Esophagus squamous epithelium (tissue), 4 donors: ENCODE data around the gene RFPL2.

Source experiments
- POLR2A ChIP-seq, 4 donors: fragments of 450-650 bp; IDR thresholded peaks; one replicate each; pipeline ENCODE4 v1.6.1; 2017; ENCODE audit warnings: antibody characterized with exemption in 4 of 4, mild to moderate bottlenecking in 4 of 4, moderate library complexity in 3 of 4
- TF ChIP-seq, protein P1 (sequence below), 6 experiments: fragments of 450-650 bp in 4 of 6; fragments of 200-600 bp in 2 of 6; sonication (generic) in 2 of 6; IDR thresholded peaks; one replicate each; pipeline ENCODE4 v1.5.1; 2016 to 2019; ENCODE audit warnings: antibody characterized with exemption in 6 of 6, mild to moderate bottlenecking in 4 of 6, moderate library complexity in 4 of 6

DNA sequence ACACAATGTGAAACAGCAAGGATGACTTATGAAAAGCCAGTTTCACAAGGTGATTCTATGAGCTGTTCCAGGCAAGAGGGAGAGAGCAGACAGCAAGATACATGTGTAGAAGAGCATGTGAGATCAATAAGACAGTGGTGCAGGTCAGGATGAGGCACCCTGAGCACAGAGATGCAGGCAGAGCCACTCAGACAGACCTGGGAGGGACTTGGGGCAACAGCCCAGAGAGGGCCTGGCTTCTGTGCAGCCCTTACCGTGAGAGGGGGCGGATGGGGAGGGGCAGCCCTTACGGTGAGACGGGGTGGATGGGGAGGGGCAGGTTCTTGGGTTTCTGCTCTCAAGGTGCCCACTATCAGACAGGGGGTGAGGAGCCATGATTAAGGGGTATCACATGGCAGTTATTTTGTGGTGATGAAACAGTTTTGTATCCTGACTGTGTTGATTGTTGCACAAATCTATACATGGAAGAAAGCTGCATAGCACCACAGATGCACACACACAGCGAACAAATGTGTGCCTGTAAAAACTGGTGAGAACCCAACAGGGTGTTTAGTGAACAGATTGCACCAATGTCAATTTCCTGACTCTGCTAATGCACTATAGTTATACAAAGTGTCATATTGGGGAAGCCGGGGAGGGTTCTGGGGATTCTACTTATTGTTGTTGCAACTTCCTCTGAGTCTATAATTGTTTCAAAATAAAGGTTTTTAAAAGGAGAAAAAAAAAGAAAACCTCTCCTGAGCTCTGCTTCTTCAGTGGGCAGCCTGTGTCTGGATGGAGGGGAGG lies 40.6 kb downstream of the RFPL2 start:
- TF ChIP-seq, protein P1, sequence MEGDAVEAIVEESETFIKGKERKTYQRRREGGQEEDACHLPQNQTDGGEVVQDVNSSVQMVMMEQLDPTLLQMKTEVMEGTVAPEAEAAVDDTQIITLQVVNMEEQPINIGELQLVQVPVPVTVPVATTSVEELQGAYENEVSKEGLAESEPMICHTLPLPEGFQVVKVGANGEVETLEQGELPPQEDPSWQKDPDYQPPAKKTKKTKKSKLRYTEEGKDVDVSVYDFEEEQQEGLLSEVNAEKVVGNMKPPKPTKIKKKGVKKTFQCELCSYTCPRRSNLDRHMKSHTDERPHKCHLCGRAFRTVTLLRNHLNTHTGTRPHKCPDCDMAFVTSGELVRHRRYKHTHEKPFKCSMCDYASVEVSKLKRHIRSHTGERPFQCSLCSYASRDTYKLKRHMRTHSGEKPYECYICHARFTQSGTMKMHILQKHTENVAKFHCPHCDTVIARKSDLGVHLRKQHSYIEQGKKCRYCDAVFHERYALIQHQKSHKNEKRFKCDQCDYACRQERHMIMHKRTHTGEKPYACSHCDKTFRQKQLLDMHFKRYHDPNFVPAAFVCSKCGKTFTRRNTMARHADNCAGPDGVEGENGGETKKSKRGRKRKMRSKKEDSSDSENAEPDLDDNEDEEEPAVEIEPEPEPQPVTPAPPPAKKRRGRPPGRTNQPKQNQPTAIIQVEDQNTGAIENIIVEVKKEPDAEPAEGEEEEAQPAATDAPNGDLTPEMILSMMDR (IDR thresholded peaks at IDR 0.05): no peak
- TF ChIP-seq POLR2A (IDR thresholded peaks at IDR 0.05): no peak
